ENCODE measurements around the gene PELI2.

Gene PELI2

DNA sequence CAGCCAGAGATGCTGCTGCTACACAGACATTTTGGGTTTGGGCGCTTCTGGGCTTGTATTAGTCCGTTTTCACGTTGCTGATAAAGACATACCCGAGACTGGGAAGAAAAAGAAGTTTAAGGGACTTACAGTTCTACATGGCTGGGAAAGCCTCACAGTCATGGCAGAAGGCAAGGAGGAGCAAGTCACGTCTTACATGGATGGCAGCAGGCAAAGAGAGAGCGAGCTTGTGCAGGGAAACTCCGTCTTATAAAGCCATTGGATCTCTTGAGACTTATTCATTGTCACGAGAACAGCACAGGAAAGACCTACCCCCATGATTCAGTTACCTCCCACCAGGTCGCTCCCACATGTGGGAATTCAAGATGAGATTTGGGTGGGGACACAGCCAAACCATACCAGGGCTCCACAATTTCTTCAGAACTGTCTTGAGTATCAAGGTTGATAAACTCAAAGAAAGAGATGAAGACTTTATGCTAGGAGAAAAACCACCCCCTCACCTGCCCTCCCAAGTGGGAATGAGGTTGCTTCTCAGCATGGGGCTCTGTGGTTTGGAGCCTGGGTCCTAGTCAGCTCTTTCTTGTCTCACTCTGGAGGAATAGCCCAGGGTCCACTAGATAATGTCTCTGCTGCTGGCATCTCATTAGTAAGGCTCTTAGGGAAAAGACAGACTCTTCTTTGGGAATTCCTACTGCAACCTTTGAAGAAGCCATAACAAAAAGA, 200.3 kb downstream of the PELI2 start:
- no peak for DNase-seq

DNA sequence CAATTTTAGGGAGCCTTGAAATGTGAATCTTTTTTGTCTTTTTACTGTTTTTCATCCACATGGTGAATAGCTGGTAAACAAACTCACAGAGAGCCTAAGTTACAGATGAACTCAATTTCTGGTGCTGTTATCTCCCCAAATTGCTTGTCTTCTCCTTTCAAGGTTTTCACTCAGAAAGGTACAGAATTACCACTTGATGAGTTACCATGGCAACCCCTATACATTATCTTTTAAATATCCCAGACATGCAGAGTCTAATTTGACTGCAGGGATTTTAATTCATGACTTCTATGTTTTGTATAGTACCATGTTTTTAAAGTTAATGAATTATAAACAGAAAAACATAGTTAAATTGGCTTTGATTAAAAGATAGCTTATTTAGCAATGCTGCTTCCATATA, 203.7 kb downstream of the PELI2 start:
- DNase-seq = no peak

DNA sequence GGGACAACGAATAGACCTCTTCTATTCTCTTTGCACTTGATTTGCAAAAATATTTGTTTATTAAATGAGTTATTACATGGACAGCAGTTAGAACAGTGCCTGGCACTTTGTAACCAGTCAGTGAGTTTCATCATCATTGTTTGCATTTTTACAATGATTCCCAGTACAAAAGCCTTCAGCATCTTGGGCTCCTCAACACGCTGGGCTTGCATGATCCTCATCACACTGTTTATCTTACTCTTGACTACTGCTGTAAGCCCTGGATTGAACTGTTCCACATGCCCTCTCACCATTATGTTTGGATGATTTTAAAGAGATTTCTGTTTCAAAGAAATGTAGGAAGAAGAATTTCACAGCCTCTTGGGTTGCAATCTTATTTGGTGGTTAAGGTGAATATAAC, 204.3 kb downstream of the PELI2 start:
- no peak for DNase-seq

DNA sequence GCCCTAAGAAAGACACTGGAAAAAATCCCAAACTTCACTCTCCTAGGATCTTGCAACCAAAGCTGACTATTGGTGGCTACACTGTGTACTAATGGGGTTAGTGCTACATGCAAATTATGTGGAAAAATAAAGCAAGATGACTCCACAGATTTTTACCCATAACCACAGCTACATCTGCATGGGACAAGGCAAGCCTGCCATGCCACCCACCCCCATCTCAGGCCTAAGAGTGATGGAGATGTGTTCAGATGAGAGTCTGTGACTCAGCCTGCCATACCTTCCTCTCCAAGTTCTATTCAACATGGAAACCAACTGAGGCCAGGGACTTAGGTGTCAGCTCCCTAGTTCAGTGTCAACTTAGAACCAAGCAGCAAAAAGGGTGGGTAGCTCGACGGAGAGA, 206.2 kb downstream of the PELI2 start:
- no peak for DNase-seq

DNA sequence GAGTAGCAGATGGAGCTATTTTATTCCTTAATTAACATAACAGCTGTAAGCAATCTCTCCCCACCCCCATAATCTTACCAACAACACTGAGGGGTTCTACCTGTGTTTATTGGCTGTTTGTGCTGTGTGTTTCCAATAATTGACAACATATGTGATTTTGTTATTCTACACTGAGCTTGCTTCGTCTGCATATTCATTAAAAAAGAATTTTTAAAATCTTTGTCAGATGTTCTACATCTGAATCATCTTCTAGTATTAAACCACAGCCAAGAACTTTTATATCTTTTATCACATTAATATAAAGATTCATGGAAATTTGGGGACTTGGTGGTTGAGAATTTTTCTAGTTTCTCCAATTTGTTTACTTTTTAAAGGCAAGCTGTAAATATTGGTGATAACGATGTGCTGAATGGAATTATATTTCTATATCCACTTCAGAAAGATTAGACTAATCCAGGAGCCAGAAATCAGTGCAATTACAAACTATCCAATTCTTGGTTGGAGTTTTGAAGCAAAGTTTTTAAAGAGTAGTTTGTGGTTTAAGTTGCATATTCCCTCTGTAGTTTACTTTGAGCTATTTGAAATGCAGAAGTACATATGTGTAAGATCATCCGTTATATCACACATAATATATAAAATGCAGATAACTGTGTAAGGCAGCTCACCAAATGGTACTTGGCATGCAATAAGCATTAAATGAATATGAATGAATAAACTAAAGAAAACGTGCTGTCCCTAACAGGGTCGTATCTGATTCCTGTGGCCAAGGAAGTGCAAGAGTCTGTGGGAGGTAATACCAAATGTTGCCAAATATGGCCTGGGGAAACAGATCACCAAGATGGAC, 206.9 kb downstream of the PELI2 start:
- no peak for DNase-seq

DNA sequence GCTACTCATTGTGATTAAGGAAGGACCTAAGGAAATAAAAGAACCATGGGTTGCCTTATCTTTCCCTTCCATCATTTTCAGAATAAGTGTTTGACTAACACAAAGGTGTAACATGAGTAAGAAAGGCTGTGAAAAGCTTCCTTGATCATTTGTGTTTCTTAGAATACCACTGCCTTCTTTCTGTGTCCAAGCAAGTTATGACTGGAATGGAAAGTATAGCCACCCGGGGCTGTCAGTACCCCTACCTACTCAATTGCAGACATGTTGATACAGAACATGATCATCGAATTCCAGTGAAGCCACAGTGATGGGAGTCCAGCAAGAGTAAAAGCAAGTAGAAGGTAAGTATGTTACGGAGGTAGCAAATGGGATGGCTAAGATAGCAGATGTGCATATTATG, 209.8 kb downstream of the PELI2 start:
- DNase-seq = no peak

DNA sequence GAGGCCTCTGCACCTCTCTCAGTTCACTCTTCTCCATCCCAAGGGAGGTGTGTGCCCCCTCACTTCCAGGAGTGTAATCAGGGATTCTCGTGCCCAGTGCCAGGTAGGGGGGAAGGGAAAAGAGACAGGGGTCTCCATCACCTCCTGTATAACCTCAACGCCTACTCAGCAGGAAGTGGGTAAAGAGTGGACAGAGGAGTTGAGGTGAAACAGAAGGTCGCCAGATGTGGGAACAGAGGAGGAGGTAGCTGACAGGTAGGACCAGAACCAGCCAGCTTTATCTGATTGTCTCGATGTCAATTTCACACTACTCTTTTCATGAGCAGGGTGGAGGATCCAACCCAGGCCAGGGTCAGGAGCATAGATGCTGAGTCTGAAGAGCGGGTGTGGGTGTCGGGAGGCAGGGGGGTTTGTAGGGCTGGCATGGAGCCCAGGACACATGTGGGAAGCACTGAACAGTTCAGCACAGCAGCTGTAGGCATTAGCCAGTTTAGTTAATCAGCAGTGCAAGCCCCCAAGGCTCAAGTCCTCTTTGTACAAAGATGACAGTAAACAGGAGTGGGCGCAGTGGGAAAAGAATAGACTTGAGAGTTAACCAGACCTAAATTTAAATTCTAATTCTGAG, 213.5 kb downstream of the PELI2 start:
- DNase-seq = no peak

DNA sequence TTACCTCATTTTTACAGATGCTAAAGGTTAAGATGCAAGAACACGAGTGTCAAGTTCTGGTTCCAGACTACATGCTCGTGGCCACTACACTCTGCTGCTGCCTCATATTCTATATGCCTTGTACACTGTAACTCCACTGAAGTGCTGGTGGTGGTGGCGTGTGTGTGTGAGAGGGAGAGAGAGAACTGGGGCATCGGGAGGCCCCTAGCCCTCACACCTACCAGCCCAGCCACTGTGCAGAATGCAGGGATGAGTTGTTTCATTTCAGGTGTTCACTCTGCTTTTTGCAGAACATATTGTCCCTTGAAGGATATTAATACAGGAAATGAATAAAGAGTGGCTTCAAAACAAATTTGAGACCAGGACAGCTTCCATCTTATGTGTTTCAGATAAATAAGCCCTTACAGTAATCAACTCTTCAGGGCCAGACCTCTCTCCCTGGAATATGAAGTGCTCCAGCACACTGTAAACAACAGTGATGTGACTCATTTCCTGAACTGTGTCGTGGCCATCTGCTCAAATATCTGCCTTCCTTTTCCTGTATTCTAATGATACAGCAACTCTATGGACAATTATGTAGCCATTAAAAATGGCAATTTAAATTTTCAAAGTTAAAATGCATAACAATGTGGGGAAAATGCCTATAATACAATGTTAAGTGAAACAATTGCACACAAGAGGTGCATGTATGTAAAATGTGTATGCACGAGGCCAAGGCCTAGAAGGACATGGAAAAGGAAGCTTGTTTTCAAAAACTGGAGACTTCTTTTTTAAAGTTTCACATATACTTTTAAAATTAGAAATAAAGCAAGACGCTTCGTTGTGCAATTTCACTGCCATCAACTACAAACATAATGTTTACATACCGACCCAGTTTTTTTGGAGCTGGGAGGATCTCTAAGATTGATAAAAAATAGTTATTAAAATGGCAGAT, 215.4 kb downstream of the PELI2 start:
- peak; percentile 3 for DNase-seq

DNA sequence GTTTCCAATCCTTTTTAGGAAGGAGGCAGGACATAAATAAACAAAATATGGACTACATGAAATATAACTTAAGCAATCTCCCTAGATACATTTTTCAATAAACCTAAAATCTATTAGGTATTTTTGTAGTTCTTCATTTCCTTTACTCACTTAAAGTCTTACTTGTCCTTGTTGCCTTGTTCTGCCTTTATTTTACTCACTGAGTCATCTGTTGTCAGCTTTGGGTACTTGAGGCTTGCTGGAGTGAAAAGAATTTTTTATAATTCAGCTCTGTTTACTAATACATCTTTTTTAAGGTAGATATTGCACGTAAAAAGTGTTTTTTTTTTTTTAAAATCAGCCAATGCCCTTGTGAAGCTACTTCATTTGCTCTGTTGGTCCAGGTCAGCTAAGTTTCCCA, 216.2 kb downstream of the PELI2 start:
- no peak for DNase-seq

DNA sequence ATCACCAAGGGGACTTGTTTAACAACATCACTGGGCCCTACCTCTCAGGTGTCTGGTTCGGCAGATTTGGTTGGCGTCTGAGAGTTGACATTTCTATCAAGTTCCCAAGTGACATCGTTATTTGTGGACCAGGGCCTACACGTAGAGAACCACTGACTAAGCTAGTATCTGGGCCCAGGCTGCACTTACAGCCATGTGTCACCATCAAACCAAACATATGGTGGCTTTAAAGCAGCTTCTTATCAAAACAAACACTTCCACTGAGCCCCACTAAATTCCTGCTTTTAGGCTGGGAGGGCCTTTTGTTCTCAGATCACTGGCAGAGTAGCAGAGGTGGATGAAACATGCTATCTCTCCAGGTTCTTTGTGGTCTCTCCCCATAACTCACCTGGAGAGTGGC, 220.5 kb downstream of the PELI2 start:
- no peak for DNase-seq

DNA sequence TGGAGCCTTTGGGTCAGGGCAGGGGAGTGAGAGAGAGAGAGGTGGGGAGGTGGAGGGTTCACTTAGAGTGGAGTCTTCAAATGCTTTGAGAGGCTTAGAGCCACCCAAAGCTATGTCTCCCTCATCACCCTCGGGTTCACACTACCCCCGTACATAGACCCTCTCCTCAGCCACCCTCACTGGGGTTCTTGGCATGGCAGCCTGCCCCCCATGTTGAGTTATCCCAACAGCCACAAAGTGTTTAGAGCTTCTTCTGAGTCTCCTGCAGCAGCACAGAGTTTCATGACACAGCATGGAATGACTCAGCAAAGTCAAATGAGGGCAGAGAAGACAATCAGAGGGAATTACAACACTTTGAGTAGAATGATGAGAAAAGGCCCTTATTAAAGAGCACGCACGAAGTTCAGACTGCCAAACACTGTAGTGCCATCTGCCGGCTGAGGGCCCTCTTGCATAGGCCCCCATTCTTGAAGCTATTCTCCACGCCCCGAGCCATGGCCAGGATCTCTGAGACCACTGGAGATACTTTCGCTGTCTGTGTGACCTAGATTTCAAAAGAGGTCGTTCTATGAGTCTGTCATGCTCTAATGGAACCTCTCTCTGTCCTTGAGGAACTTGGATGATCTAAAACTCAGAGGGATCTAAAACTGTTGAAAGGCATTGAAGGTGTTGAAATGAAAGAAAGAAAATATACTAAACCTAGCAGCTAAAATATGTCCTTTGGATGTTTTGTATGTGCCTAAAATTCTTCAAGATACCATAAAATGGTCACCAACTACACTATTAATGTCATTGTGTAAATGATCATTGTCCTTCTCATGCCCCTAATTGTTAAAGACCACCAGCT, 221.9 kb downstream of the PELI2 start:
- peak; percentile 53 for DNase-seq

DNA sequence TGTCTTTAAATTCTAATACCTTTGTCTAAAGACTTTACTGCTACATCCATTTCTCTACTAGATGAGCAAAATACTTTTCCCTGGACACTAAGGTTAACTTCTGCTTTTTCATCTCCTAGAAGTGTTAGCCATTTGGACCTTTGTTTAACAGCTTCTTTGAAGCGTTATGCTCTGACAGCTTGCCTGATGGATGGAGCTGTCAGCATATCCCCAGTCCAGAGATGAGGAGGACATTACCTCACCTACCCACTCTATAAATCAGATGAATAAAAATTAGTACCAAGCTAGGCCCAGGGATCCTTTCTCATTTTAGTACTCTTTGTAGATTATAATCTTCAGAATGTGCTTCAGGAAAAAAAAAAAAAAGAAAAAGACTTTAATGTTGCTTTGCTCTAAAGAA, 222.7 kb downstream of the PELI2 start:
- DNase-seq = no peak

DNA sequence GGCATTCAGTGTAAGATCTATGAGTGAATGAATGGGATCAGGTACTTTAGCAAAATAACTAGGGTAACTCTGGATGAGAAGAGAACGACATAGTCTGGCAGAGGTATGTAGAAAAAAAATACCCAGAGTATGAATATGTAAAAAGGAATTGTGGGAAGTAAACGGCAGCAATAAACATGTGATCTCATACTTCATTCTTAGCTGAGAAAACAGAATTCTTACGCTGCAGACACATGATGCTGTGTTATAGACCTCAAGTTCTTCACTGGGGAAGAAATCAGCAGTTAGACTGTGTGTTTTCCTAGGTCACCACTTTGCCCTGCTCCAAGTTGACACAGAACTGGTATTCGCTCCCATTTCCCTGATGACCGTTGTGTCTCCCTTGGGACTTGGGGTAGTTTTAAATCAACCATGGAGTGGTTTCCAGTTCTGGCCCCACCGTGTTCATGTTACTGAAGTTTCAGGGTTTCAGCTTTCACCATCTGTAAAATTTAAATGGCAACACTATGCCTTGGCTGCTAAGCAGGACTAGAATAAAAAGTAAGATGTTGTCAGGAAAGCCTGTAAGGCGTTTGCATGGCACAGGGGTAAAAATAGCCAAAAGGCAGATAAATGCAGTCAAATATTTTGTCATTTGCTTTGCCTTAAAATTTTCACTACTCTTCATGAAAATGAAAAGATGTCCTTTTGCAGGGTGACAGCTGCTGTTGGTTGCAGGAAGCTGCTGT, 223.7 kb downstream of the PELI2 start:
- DNase-seq = no peak

DNA sequence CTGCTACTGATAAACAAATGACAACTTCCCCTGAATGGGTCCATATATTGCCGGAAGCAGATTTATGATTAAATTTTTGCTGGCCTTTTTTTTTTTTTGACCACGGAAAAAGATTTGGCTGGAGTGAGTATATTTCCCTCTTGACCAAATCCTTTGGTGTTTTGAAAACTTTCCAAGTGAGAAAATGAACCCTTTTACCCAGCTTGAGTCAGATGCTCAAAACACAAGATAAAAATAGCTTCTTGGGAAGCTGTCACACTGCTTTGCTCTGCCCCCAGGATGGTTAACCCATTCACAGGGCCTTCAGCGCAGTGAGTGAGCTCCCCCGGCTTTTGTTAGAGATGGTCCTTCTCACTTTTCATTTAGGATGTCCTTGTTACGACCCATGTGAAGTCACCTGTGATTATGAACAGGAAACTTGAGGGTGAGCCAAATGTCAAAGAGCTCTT, 224.3 kb downstream of the PELI2 start:
- DNase-seq = no peak

DNA sequence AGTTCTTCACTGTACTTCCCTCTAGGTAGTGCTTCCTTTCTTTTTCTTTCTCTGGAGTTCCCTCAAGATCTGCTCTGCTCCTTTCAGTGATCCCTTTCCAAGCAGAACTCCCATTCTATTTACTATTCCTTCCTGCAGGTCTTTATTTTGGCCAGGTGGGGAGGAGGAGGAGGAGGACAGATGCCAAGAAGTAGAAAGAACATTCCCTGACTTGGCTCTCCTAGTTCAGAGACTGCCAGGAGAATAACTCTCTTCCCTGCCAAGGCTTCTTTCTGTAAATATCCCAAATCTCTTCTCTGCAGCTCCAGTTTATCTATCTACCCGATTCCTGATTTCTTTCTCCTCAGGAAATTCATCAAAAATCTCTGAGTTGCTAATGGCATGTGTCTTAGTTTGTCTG, 231.7 kb downstream of the PELI2 start:
- DNase-seq = no peak
